Colonic mucosa (tissue), 4 donors: Measurements from ENCODE around the gene CLPSL2. TPM values are rescaled to one million over a fixed set of nuclear protein-coding genes. Genes with fewer than 3 reads are reported as not detected.

Experiments
- DNase-seq: peaks from one replicate; pipeline ENCODE4 v3.0.0-alpha.2; 2020
- H3K27ac ChIP-seq: fragments of 200-600 bp; one replicate; pipeline ENCODE4 v1.8.0; 2021
- H3K27me3 ChIP-seq: fragments of 200-600 bp; one replicate; pipeline ENCODE4 v1.8.0; 2021
- H3K36me3 ChIP-seq: fragments of 200-600 bp; one replicate; pipeline ENCODE4 v1.8.0; 2021
- H3K4me1 ChIP-seq: fragments of 200-600 bp; one replicate; pipeline ENCODE4 v1.8.0; 2021; ENCODE audit warnings: mild to moderate bottlenecking
- H3K4me3 ChIP-seq: fragments of 200-600 bp; one replicate; pipeline ENCODE4 v1.8.0; 2021
- H3K9ac ChIP-seq, 2 donors: one replicate each; pipeline ENCODE4 v1.7.0; 2013; ENCODE audit warnings: control low read depth in 2 of 2, low read depth in 2 of 2, low read length in 2 of 2
- H3K9me3 ChIP-seq: fragments of 200-600 bp; one replicate; pipeline ENCODE4 v1.8.0; 2021
- CTCF ChIP-seq: fragments of 200-600 bp; IDR thresholded peaks from one replicate; pipeline ENCODE4 v1.8.0; 2022; ENCODE audit warnings: antibody characterized with exemption, mild to moderate bottlenecking
- intact Hi-C: fragments of 100-400 bp; cut with DNase I; formaldehyde crosslinking; loops from one replicate; pipeline ENCODE4 v1.14.1; 2022
- total RNA-seq, 2 donors: library from RNA; stranded (reverse); fragmentation: NEBNext Ultra II Directional in 1 of 2; extraction: Animal tissue kit (Norgen Biotek cat#: 25700) in 1 of 2; gene quantifications; one replicate each; pipeline ENCODE4 v1.2.1, GENCODE V29; 2021
- donor health status: healthy.
- donor health status: DM: no; HTN: no; CAD: no.
- donor health status: DM: no; HTN: no; CAD: no.

Gene CLPSL2
- total RNA-seq, 2 donors from 2014 or later, result not detected

- no peaks in the 10 kb centered on the region for H3K4me1 ChIP-seq
- no peak for DNase-seq
Observed at GRCh38 chr6:35765739-35766138, 10.7 kb upstream of the CLPSL2 start.

GRCh38 chr6:35769211-35769610, 7.2 kb upstream of the CLPSL2 start:
- H3K36me3 ChIP-seq, result no peaks in the 10 kb centered on the region
- H3K9me3 ChIP-seq, result no peaks in the 10 kb centered on the region
- no peak for DNase-seq
- no peak overlapping the region for H3K4me3 ChIP-seq
- H3K27ac ChIP-seq, result no peak overlapping the region
- H3K27me3 ChIP-seq, result no peaks in the 10 kb centered on the region
- TF ChIP-seq CTCF, result no peak
- H3K9ac ChIP-seq, result no peak overlapping the region
- H3K4me1 ChIP-seq, result no peaks in the 10 kb centered on the region
- intact Hi-C loops, result no loop called here

More at GRCh38 chr6:35765739-35766138, 10.7 kb upstream of the CLPSL2 start:
- H3K36me3 ChIP-seq, result no peaks in the 10 kb centered on the region
- peaks cover 13% of the 10 kb centered on the region for H3K27me3 ChIP-seq
- no peak overlapping the region for H3K4me3 ChIP-seq
- TF ChIP-seq CTCF, result no peak
- no peaks in the 10 kb centered on the region for H3K9me3 ChIP-seq
- intact Hi-C loops, result no loop called here
- H3K27ac ChIP-seq, result no peak overlapping the region
- H3K9ac ChIP-seq, result no peak overlapping the region

GRCh38 chr6:35771343-35771627, 5.1 kb upstream of the CLPSL2 start:
- H3K4me1 ChIP-seq, result no peaks in the 10 kb centered on the region
- no peaks in the 10 kb centered on the region for H3K36me3 ChIP-seq
- H3K4me3 ChIP-seq, result no peak overlapping the region
- H3K27me3 ChIP-seq, result no peaks in the 10 kb centered on the region
- H3K9ac ChIP-seq, result no peak overlapping the region
- H3K9me3 ChIP-seq, result no peaks in the 10 kb centered on the region
- no peak overlapping the region for H3K27ac ChIP-seq
- no peak for TF ChIP-seq CTCF
- intact Hi-C loops, result no loop called here
- no peak for DNase-seq

GRCh38 chr6:35774116-35774794, 2.1 kb upstream of the CLPSL2 start:
- intact Hi-C loops, result no loop called here
- Histone ChIP-seq H3K36me3 (no peaks in the 10 kb centered on the region), H3K4me1 (no peaks in the 10 kb centered on the region), H3K4me3 (no peak overlapping the region), H3K9me3 (no peaks in the 10 kb centered on the region), H3K27me3 (no peaks in the 10 kb centered on the region), H3K9ac (no peak overlapping the region), H3K27ac (no peak overlapping the region)
- TF ChIP-seq CTCF, result no peak
- DNase-seq, result no peak

GRCh38 chr6:35775031-35775430, 1.4 kb upstream of the CLPSL2 start:
- no peaks in the 10 kb centered on the region for H3K27me3 ChIP-seq

More at GRCh38 chr6:35775031-35775430, 1.4 kb upstream of the CLPSL2 start:
- H3K4me1 ChIP-seq, result no peaks in the 10 kb centered on the region
- H3K4me3 ChIP-seq, result no peak overlapping the region
- no peak overlapping the region for H3K9ac ChIP-seq
- TF ChIP-seq CTCF, result no peak
- no peak overlapping the region for H3K27ac ChIP-seq
- H3K36me3 ChIP-seq, result no peaks in the 10 kb centered on the region
- no peaks in the 10 kb centered on the region for H3K9me3 ChIP-seq
- no peak for DNase-seq
- intact Hi-C loops, result no loop called here
